Neuronal stem cell (in vitro differentiated cells): Measurements from ENCODE around the gene LUZP2.

ENCODE experiments used
- DNase-seq: peaks from one replicate; pipeline ENCODE4 v3.0.0-alpha.2; 2013; ENCODE audit warnings: low spot score
- H2AFZ ChIP-seq: one replicate; pipeline ENCODE4 v1.6.1; 2013; ENCODE audit warnings: mild to moderate bottlenecking, low read length, inconsistent platforms
- H2AK5ac ChIP-seq: 2 replicates; pipeline ENCODE4 v1.6.1; 2013; ENCODE audit warnings: low read depth, mild to moderate bottlenecking, inconsistent platforms, low read length, moderate library complexity, mixed read lengths
- H2BK120ac ChIP-seq: 2 replicates; pipeline ENCODE4 v1.6.1; 2013; ENCODE audit warnings: low read depth, mild to moderate bottlenecking, inconsistent platforms, low read length, moderate library complexity, mixed read lengths
- H2BK12ac ChIP-seq: one replicate; pipeline ENCODE4 v1.6.1; 2013; ENCODE audit warnings: low read length, inconsistent platforms
- H2BK15ac ChIP-seq: 2 replicates; pipeline ENCODE4 v1.6.1; 2013; ENCODE audit warnings: mild to moderate bottlenecking, low read length, inconsistent platforms, mixed read lengths
- H2BK5ac ChIP-seq: one replicate; pipeline ENCODE4 v1.6.1; 2013; ENCODE audit warnings: inconsistent platforms, mild to moderate bottlenecking, low read length, moderate library complexity
- H3K14ac ChIP-seq: one replicate; pipeline ENCODE4 v1.6.1; 2013; ENCODE audit warnings: low read length, inconsistent platforms
- H3K18ac ChIP-seq: 2 replicates; pipeline ENCODE4 v1.6.1; 2013; ENCODE audit warnings: low read length, inconsistent platforms
- H3K23ac ChIP-seq: 2 replicates; pipeline ENCODE4 v1.6.1; 2013; ENCODE audit warnings: low read depth, mild to moderate bottlenecking, mixed read lengths, low read length, inconsistent platforms; ENCODE audit not compliant: poor library complexity
- H3K27ac ChIP-seq: replicated peaks from 3 replicates; pipeline ENCODE4 v1.5.1; 2013; ENCODE audit warnings: low read length, inconsistent platforms
- H3K27me3 ChIP-seq, 3 experiments: 2 replicates each; pipeline ENCODE4 v1.6.1; 2013; ENCODE audit warnings: low read length in 3 of 3, mild to moderate bottlenecking in 2 of 3, inconsistent platforms in 1 of 3, low read depth in 1 of 3, mixed read lengths in 1 of 3, moderate library complexity in 1 of 3; ENCODE audit not compliant: control insufficient read depth in 3 of 3, insufficient read depth in 3 of 3
- H3K36me3 ChIP-seq, 2 donors: replicated peaks in 1 of 2; 2 replicates each; pipeline ENCODE4 v1.6.1; 2013; ENCODE audit warnings: low read length in 2 of 2; ENCODE audit not compliant: control insufficient read depth in 2 of 2, insufficient read depth in 2 of 2
- H3K4ac ChIP-seq: 2 replicates; pipeline ENCODE4 v1.6.1; 2013; ENCODE audit warnings: inconsistent platforms, mild to moderate bottlenecking, low read length, moderate library complexity
- H3K4me1 ChIP-seq, 2 donors: 1 replicate in 1 of 2; 2 replicates in 1 of 2; pipeline ENCODE4 v1.6.1; 2013; ENCODE audit warnings: low read length in 2 of 2, low read depth in 1 of 2; ENCODE audit not compliant: control insufficient read depth in 2 of 2, insufficient read depth in 1 of 2
- H3K4me2 ChIP-seq: one replicate; pipeline ENCODE4 v1.6.1; 2013; ENCODE audit warnings: mild to moderate bottlenecking, low read length, inconsistent platforms; ENCODE audit not compliant: insufficient read depth, poor library complexity, severe bottlenecking
- H3K4me3 ChIP-seq, 2 donors: 2 replicates each; pipeline ENCODE4 v1.5.1; 2013; ENCODE audit warnings: low read length in 2 of 2, mild to moderate bottlenecking in 2 of 2, inconsistent platforms in 1 of 2, moderate library complexity in 1 of 2
- H3K79me1 ChIP-seq: one replicate; pipeline ENCODE4 v1.6.1; 2013; ENCODE audit warnings: low read depth, mild to moderate bottlenecking, inconsistent platforms, low read length, moderate library complexity
- H3K9ac ChIP-seq: one replicate; pipeline ENCODE4 v1.6.1; 2013; ENCODE audit warnings: mild to moderate bottlenecking, low read depth, low read length, inconsistent platforms; ENCODE audit not compliant: poor library complexity
- H3K9me3 ChIP-seq, 2 donors: replicated peaks in 1 of 2; 2 replicates each; pipeline versions ENCODE3 to v1.6.1; 2013; ENCODE audit warnings: low read length in 2 of 2, mild to moderate bottlenecking in 2 of 2, inconsistent platforms in 1 of 2, low read depth in 1 of 2, mixed read lengths in 1 of 2, moderate library complexity in 1 of 2; ENCODE audit not compliant: control insufficient read depth in 2 of 2, insufficient read depth in 1 of 2
- H4K8ac ChIP-seq: one replicate; pipeline ENCODE4 v1.6.1; 2013; ENCODE audit warnings: low read depth, mild to moderate bottlenecking, inconsistent platforms, low read length, moderate library complexity
- H4K91ac ChIP-seq: one replicate; pipeline ENCODE4 v1.6.1; 2013; ENCODE audit warnings: low read length, low read depth, mild to moderate bottlenecking, inconsistent platforms; ENCODE audit not compliant: poor library complexity
- WGBS, 2 donors: extraction: QIAGEN DNeasy Blood & Tissue Kit; methylation state at CpG; one replicate each; pipeline ENCODE4 v1.1.7; 2013; ENCODE audit warnings: missing lambda C conversion rate in 2 of 2, mixed read lengths in 1 of 2; ENCODE audit not compliant: insufficient read length in 2 of 2, insufficient replicate concordance in 1 of 2; ENCODE audit errors: extremely low coverage in 2 of 2; 5-methylcytosine and 5-hydroxymethylcytosine counted together

The LUZP2 gene

GRCh38 chr11:24687531-24688147, 190.8 kb downstream of the LUZP2 start:
- Histone ChIP-seq H3K27ac (no peak overlapping the region), H3K4me1 (no peaks in the 10 kb centered on the region), H3K23ac (no peak overlapping the region), H4K91ac (no peak overlapping the region), H3K4me3 (no peak overlapping the region), H2BK15ac (no peak overlapping the region), H2BK120ac (no peak overlapping the region), H3K4ac (no peak overlapping the region), H3K36me3 (no peaks in the 10 kb centered on the region), H3K27me3 (no peaks in the 10 kb centered on the region), H2AK5ac (no peak overlapping the region), H4K8ac (no peak overlapping the region), H3K9me3 (no peaks in the 10 kb centered on the region), H2AFZ (no peak overlapping the region), H2BK12ac (no peak overlapping the region), H3K9ac (no peak overlapping the region), H3K79me1 (no peaks in the 10 kb centered on the region), H3K18ac (no peak overlapping the region), H3K4me2 (no peak overlapping the region), H3K14ac (no peak overlapping the region), H2BK5ac (no peak overlapping the region)
- no CpG with 5 or more reads among the region's 3 CpGs for WGBS, 2 donors
- DNase-seq = no peak

- no peak overlapping the region for H2BK120ac ChIP-seq
- no peak overlapping the region for H3K23ac ChIP-seq
- H2BK12ac ChIP-seq = no peak overlapping the region
- no peaks in the 10 kb centered on the region for H3K36me3 ChIP-seq
- DNase-seq = no peak
- no peak overlapping the region for H3K4ac ChIP-seq
- no peaks in the 10 kb centered on the region for H3K79me1 ChIP-seq
- no peaks in the 10 kb centered on the region for H3K27me3 ChIP-seq
- H2AK5ac ChIP-seq = no peak overlapping the region
- no peak overlapping the region for H3K18ac ChIP-seq
- no peaks in the 10 kb centered on the region for H3K4me1 ChIP-seq
- H2BK5ac ChIP-seq = no peak overlapping the region
- H4K8ac ChIP-seq = no peak overlapping the region
- no peak overlapping the region for H3K9ac ChIP-seq
- H2AFZ ChIP-seq = no peak overlapping the region
- H3K4me3 ChIP-seq = no peak overlapping the region
- 100% methylated on average over 1 of the region's 2 CpGs; no CpG with 5 or more reads in 1 of the 2 donors for WGBS, 2 donors
- no peaks in the 10 kb centered on the region for H3K9me3 ChIP-seq
- H3K4me2 ChIP-seq = no peak overlapping the region
- H3K14ac ChIP-seq = no peak overlapping the region
- no peak overlapping the region for H2BK15ac ChIP-seq
- H3K27ac ChIP-seq = no peak overlapping the region
- no peak overlapping the region for H4K91ac ChIP-seq
Observed at GRCh38 chr11:24688981-24689380, 192.1 kb downstream of the LUZP2 start.

- Histone ChIP-seq H3K23ac (no peak overlapping the region), H3K4me3 (no peak overlapping the region), H3K9ac (no peak overlapping the region), H2BK12ac (no peak overlapping the region), H2AFZ (no peak overlapping the region), H3K27ac (no peak overlapping the region), H3K36me3 (no peaks in the 10 kb centered on the region), H3K18ac (no peak overlapping the region), H4K91ac (no peak overlapping the region), H3K4me1 (peaks cover 0 to 2% of the 10 kb centered on the region in 2 donors), H2AK5ac (no peak overlapping the region), H3K14ac (no peak overlapping the region), H3K79me1 (no peaks in the 10 kb centered on the region), H3K9me3 (no peaks in the 10 kb centered on the region), H2BK120ac (no peak overlapping the region), H3K27me3 (no peaks in the 10 kb centered on the region), H3K4me2 (no peak overlapping the region), H3K4ac (no peak overlapping the region), H2BK5ac (no peak overlapping the region), H4K8ac (no peak overlapping the region), H2BK15ac (no peak overlapping the region)
- no CpG with 5 or more reads among the region's 3 CpGs for WGBS, 2 donors
- no peak for DNase-seq
Observed at GRCh38 chr11:24697522-24698111, 200.8 kb downstream of the LUZP2 start.

- H2BK12ac ChIP-seq = no peak overlapping the region
- H3K36me3 ChIP-seq = no peaks in the 10 kb centered on the region
- no peak overlapping the region for H3K23ac ChIP-seq
- no peak overlapping the region for H2AFZ ChIP-seq
- H3K14ac ChIP-seq = no peak overlapping the region
- no peak overlapping the region for H4K91ac ChIP-seq
- peaks cover 0 to 2% of the 10 kb centered on the region in 2 donors for H3K4me1 ChIP-seq
- H3K27ac ChIP-seq = no peak overlapping the region
- H4K8ac ChIP-seq = no peak overlapping the region
- no peak overlapping the region for H2BK15ac ChIP-seq
- no peaks in the 10 kb centered on the region for H3K27me3 ChIP-seq
- H2BK5ac ChIP-seq = no peak overlapping the region
- no peak overlapping the region for H3K9ac ChIP-seq
- no peaks in the 10 kb centered on the region for H3K9me3 ChIP-seq
- DNase-seq = no peak
- H3K79me1 ChIP-seq = no peaks in the 10 kb centered on the region
- H2BK120ac ChIP-seq = no peak overlapping the region
- H2AK5ac ChIP-seq = no peak overlapping the region
- H3K4me2 ChIP-seq = no peak overlapping the region
- no peak overlapping the region for H3K4me3 ChIP-seq
- no peak overlapping the region for H3K18ac ChIP-seq
- H3K4ac ChIP-seq = no peak overlapping the region
Observed at GRCh38 chr11:24704716-24705115, 207.9 kb downstream of the LUZP2 start.
